Naive B cell (primary cell): Measurements from ENCODE around the gene TMEM214. TPM values are rescaled to one million over a fixed set of nuclear protein-coding genes. Genes with fewer than 3 reads are reported as not detected.

ENCODE experiments used
- ATAC-seq, 2 donors: fragments of 150-1000 bp; cut with Tn5 transposase; 2 replicates each; pipeline ENCODE4 v1.10.0; 2021; ENCODE audit warnings: low read depth in 2 of 2, mild to moderate bottlenecking in 2 of 2, moderate library complexity in 2 of 2
- DNase-seq: peaks from one replicate; pipeline ENCODE4 v3.0.0; 2022
- H3K27ac Mint-ChIP-seq, 6 donors: one replicate each; pipeline ENCODE4 v1.8.0; 2020 to 2022; ENCODE audit warnings: mild to moderate bottlenecking in 6 of 6, mixed read lengths in 6 of 6, moderate library complexity in 5 of 6, inconsistent platforms in 2 of 6
- H3K27me3 Mint-ChIP-seq, 3 donors: one replicate each; pipeline ENCODE4 v1.8.0; 2021 to 2022; ENCODE audit warnings: mixed read lengths in 3 of 3, mild to moderate bottlenecking in 1 of 3
- H3K36me3 Mint-ChIP-seq, 2 donors: one replicate each; pipeline ENCODE4 v1.8.0; 2020 to 2022; ENCODE audit warnings: mixed read lengths in 2 of 2, inconsistent platforms in 1 of 2, mild to moderate bottlenecking in 1 of 2
- H3K4me1 Mint-ChIP-seq, 3 donors: one replicate each; pipeline ENCODE4 v1.8.0; 2020 to 2022; ENCODE audit warnings: mixed read lengths in 3 of 3, inconsistent platforms in 1 of 3, mild to moderate bottlenecking in 1 of 3, moderate library complexity in 1 of 3
- H3K4me3 Mint-ChIP-seq, 8 donors: one replicate each; pipeline ENCODE4 v1.8.0; 2020 to 2022; ENCODE audit warnings: mild to moderate bottlenecking in 8 of 8, mixed read lengths in 8 of 8, moderate library complexity in 8 of 8, inconsistent platforms in 2 of 8
- H3K9me3 Mint-ChIP-seq, 7 donors: one replicate each; pipeline ENCODE4 v1.8.0; 2020 to 2022; ENCODE audit warnings: mixed read lengths in 7 of 7, mild to moderate bottlenecking in 5 of 7, inconsistent platforms in 2 of 7, moderate library complexity in 1 of 7
- polyA plus RNA-seq, 6 donors: library from polyadenylated mRNA; unstranded; fragments of 300-500 nt; fragmentation: Illumina TruSeq; gene quantifications; one replicate each; pipeline ENCODE4 v1.2.3, GENCODE V29; 2021; ENCODE audit warnings: low read depth in 6 of 6

The TMEM214 gene
- polyA plus RNA-seq, 6 donors from 2014 or later: 16.6 to 32.9 (median 24.6) TPM

- peak overlapping the region; percentile 87 to 97 (median 92) for H3K4me3 Mint-ChIP-seq
- peaks cover 0 to 11% (median 2%) of the 10 kb centered on the region in 7 donors for H3K9me3 Mint-ChIP-seq
- peak overlapping the region; percentile 77 to 100 (median 90) for H3K27ac Mint-ChIP-seq
Measured at GRCh38 chr2:27051902-27052645, 19.3 kb downstream of the TMEM214 start.

GRCh38 chr2:27053321-27053720 lies 20.6 kb downstream of the TMEM214 start:
- no peak for DNase-seq
- Mint-ChIP-seq H3K27ac (peak overlapping the region in 3 of 6 donors; percentile 6 to 53 (median 44)), H3K4me3 (peak overlapping the region in 6 of 8 donors; percentile 25 to 95 (median 62)), H3K4me1 (peaks cover 20 to 34% (median 22%) of the 10 kb centered on the region in 3 donors), H3K9me3 (peaks cover 0 to 11% (median 2%) of the 10 kb centered on the region in 7 donors), H3K27me3 (peaks cover 0 to 12% (median 11%) of the 10 kb centered on the region in 3 donors), H3K36me3 (peaks cover 18 to 22% of the 10 kb centered on the region in 2 donors)
- no peak for ATAC-seq

More at GRCh38 chr2:27051902-27052645, 19.3 kb downstream of the TMEM214 start:
- no peak for ATAC-seq
- H3K27me3 Mint-ChIP-seq: peaks cover 0 to 12% (median 11%) of the 10 kb centered on the region in 3 donors
- DNase-seq: no peak
- peaks cover 18 to 22% of the 10 kb centered on the region in 2 donors for H3K36me3 Mint-ChIP-seq
- peaks cover 20 to 34% (median 22%) of the 10 kb centered on the region in 3 donors for H3K4me1 Mint-ChIP-seq

- Mint-ChIP-seq H3K4me1 (peaks cover 20 to 35% (median 22%) of the 10 kb centered on the region in 3 donors), H3K27ac (peak overlapping the region in 2 of 6 donors; percentile 14 to 54), H3K4me3 (peak overlapping the region in 5 of 8 donors; percentile 4 to 95 (median 54)), H3K9me3 (peaks cover 0 to 11% (median 2%) of the 10 kb centered on the region in 7 donors), H3K27me3 (peaks cover 0 to 12% (median 11%) of the 10 kb centered on the region in 3 donors), H3K36me3 (peaks cover 18 to 22% of the 10 kb centered on the region in 2 donors)
- DNase-seq: no peak
- no peak for ATAC-seq
Measured at GRCh38 chr2:27053776-27054175, 21.0 kb downstream of the TMEM214 start.

GRCh38 chr2:27054721-27055120 lies 22.0 kb downstream of the TMEM214 start:
- ATAC-seq (no peak), DNase-seq (no peak)
- H3K9me3 Mint-ChIP-seq: peaks cover 0 to 11% (median 2%) of the 10 kb centered on the region in 7 donors
- peaks cover 0 to 12% (median 11%) of the 10 kb centered on the region in 3 donors for H3K27me3 Mint-ChIP-seq
- H3K4me3 Mint-ChIP-seq: peak overlapping the region in 2 of 8 donors; percentile 23 to 95
- peaks cover 18 to 35% (median 19%) of the 10 kb centered on the region in 3 donors for H3K4me1 Mint-ChIP-seq
- H3K27ac Mint-ChIP-seq: no peak overlapping the region
- peaks cover 18 to 22% of the 10 kb centered on the region in 2 donors for H3K36me3 Mint-ChIP-seq

DNA sequence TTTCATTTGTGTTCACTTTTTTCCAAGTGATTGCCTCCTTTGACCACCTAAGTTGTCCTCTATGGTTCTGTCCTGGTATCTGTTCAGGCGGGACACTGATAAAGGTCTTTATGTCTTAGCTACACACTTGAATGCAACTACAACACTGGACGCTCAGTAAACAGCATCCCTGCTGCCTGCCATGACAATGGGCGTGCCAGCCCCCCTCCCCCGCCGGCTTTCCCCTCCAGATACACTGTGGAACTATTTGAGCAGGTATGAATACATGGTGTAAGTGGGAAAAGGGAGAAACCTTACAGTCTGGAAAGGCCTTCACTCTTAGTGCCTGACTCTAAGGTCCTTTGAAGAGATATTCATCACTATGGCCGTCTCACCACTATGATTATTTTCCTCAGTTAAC lies 24.4 kb downstream of the TMEM214 start:
- Mint-ChIP-seq H3K4me1 (peaks cover 1 to 13% (median 9%) of the 10 kb centered on the region in 3 donors), H3K9me3 (no peaks in the 10 kb centered on the region), H3K4me3 (no peak overlapping the region), H3K36me3 (peaks cover 7 to 10% of the 10 kb centered on the region in 2 donors), H3K27ac (peak overlapping the region in 1 of 6 donors; percentile 49), H3K27me3 (no peaks in the 10 kb centered on the region)
- DNase-seq (no peak), ATAC-seq (no peak)

DNA sequence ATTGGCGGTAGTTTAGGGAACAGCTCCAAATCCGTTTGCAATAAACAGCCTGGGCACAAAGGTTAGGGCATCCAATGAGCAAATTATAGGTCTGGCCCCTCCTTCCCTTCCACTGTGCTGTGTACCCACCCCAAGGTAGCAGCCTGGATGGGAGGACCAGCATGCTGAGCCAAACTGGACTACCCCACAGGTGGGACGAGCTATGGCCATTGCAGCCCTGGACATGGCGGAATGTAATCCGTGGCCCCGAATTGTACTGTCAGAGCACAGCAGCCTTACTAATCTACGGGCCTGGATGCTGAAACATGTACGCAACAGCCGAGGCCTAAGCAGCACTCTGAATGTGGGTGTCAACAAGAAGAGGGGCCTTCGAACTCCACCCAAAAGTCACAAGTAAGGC lies 25.4 kb downstream of the TMEM214 start:
- H3K36me3 Mint-ChIP-seq: peaks cover 10 to 14% of the 10 kb centered on the region in 2 donors
- peaks cover 5 to 14% (median 8%) of the 10 kb centered on the region in 3 donors for H3K4me1 Mint-ChIP-seq
- H3K4me3 Mint-ChIP-seq: no peak overlapping the region
- ATAC-seq: no peak
- no peak for DNase-seq
- no peaks in the 10 kb centered on the region for H3K9me3 Mint-ChIP-seq
- no peak overlapping the region for H3K27ac Mint-ChIP-seq
- no peaks in the 10 kb centered on the region for H3K27me3 Mint-ChIP-seq

DNA sequence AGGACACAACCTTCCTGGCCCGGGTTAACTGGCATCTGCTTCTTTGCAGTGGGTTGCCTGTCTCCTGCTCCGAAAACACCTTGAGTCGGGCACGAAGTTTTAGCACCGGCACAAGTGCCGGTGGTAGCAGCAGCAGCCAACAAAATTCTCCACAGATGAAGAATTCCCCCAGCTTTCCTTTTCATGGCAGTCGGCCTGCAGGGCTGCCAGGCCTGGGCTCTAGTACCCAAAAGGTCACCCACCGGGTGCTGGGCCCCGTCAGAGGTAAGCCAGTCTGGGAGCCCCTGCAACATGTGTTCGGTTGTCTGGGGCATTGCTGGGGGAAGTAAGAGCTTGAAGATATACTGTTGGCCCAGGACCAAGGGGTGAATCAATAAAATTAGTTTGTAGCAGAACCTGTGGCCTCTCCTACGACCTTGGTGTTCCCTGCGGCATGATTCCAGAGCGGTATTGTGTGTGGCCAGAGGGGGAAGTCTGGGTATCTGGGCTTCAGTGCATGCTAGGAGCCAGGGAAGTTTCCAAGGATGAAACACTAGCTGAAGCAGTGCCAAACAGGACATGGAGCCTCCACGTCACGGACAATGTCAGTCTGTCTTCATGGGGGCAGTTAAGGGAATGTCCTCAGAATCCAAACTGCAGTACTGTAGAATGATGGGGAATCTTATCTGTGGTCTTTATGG lies 26.5 kb downstream of the TMEM214 start:
- Mint-ChIP-seq H3K9me3 (no peaks in the 10 kb centered on the region), H3K36me3 (peaks cover 10 to 14% of the 10 kb centered on the region in 2 donors), H3K27me3 (no peaks in the 10 kb centered on the region)

GRCh38 chr2:27060323-27060722 lies 27.6 kb downstream of the TMEM214 start:
- DNase-seq: no peak
- peaks cover 5 to 10% of the 10 kb centered on the region in 2 donors for H3K36me3 Mint-ChIP-seq
- H3K9me3 Mint-ChIP-seq: no peaks in the 10 kb centered on the region
- no peak for ATAC-seq
- H3K4me1 Mint-ChIP-seq: peaks cover 3 to 24% (median 16%) of the 10 kb centered on the region in 3 donors
- no peaks in the 10 kb centered on the region for H3K27me3 Mint-ChIP-seq
- no peak overlapping the region for H3K27ac Mint-ChIP-seq
- no peak overlapping the region for H3K4me3 Mint-ChIP-seq

More for the DNA sequence above, 26.5 kb downstream of the TMEM214 start:
- Mint-ChIP-seq H3K4me3 (peak overlapping the region in 1 of 8 donors; percentile 51), H3K4me1 (peaks cover 5 to 21% (median 12%) of the 10 kb centered on the region in 3 donors), H3K27ac (peak overlapping the region in 1 of 6 donors; percentile 84)
- ATAC-seq (no peak), DNase-seq (no peak)

DNA sequence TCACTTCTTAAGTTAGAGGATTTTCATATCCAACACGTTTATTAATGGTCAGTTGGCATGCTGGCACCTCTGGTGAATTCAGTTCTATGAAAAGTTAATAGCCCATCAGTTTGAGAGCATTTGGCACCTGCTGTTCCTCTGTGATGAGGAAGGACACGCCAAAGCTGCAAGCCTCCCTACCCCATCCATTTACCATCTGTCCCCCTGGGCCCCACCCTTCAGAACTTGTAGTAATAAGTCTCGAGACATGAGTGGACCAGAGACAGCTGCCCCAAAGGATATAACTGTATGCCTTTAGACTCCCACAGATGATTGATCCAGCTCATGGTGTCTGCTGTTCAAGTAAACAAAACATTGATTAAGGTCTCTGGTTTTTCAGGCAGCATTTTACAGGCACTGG lies 32.4 kb downstream of the TMEM214 start:
- no peak for DNase-seq
- Mint-ChIP-seq H3K4me3 (no peak overlapping the region), H3K36me3 (peaks cover 0 to 6% of the 10 kb centered on the region in 2 donors), H3K9me3 (no peaks in the 10 kb centered on the region), H3K4me1 (peaks cover 32 to 59% (median 36%) of the 10 kb centered on the region in 3 donors), H3K27me3 (no peaks in the 10 kb centered on the region), H3K27ac (peak overlapping the region in 2 of 6 donors; percentile 22 to 63)
- no peak for ATAC-seq

- ATAC-seq: no peak
- H3K9me3 Mint-ChIP-seq: no peaks in the 10 kb centered on the region
- peaks cover 0 to 5% of the 10 kb centered on the region in 2 donors for H3K36me3 Mint-ChIP-seq
- no peak for DNase-seq
- peak overlapping the region in 2 of 6 donors; percentile 29 to 57 for H3K27ac Mint-ChIP-seq
- no peaks in the 10 kb centered on the region for H3K27me3 Mint-ChIP-seq
- H3K4me3 Mint-ChIP-seq: peak overlapping the region in 1 of 8 donors; percentile 68
- peaks cover 43 to 74% (median 47%) of the 10 kb centered on the region in 3 donors for H3K4me1 Mint-ChIP-seq
Measured at GRCh38 chr2:27067385-27067784, 34.6 kb downstream of the TMEM214 start.

GRCh38 chr2:27069436-27069835 lies 36.7 kb downstream of the TMEM214 start:
- Mint-ChIP-seq H3K36me3 (no peaks in the 10 kb centered on the region), H3K27me3 (no peaks in the 10 kb centered on the region), H3K4me3 (peak overlapping the region in 6 of 8 donors; percentile 21 to 98 (median 73)), H3K27ac (peak overlapping the region in 4 of 6 donors; percentile 74 to 92 (median 78)), H3K9me3 (no peaks in the 10 kb centered on the region), H3K4me1 (peaks cover 35 to 64% (median 59%) of the 10 kb centered on the region in 3 donors)
- ATAC-seq (no peak), DNase-seq (no peak)

GRCh38 chr2:27069961-27070618 lies 37.3 kb downstream of the TMEM214 start:
- H3K9me3 Mint-ChIP-seq: no peaks in the 10 kb centered on the region
- peak overlapping the region; percentile 95 to 98 (median 97) for H3K4me3 Mint-ChIP-seq
- H3K36me3 Mint-ChIP-seq: no peaks in the 10 kb centered on the region
- peak overlapping the region in 3 of 6 donors; percentile 74 to 92 (median 76) for H3K27ac Mint-ChIP-seq
- DNase-seq (no peak), ATAC-seq (no peak)
- H3K27me3 Mint-ChIP-seq: no peaks in the 10 kb centered on the region
- peaks cover 41 to 70% (median 66%) of the 10 kb centered on the region in 3 donors for H3K4me1 Mint-ChIP-seq
